HG03575 (cell line): ENCODE data around the gene RPS5.
"Not testable (repeated sequence)": the region's sequence is repeated elsewhere in the genome, so short reads cannot be mapped to it uniquely, and the experiment has no call there.

Experiments
- ATAC-seq: cut with Tn5 transposase; IDR thresholded peaks from one replicate; pipeline ENCODE4 v1.9.1; 2021; ENCODE audit not compliant: unreplicated experiment, insufficient number of reproducible peaks, low FRiP score; ENCODE audit errors: extremely low read depth

Gene RPS5

DNA sequence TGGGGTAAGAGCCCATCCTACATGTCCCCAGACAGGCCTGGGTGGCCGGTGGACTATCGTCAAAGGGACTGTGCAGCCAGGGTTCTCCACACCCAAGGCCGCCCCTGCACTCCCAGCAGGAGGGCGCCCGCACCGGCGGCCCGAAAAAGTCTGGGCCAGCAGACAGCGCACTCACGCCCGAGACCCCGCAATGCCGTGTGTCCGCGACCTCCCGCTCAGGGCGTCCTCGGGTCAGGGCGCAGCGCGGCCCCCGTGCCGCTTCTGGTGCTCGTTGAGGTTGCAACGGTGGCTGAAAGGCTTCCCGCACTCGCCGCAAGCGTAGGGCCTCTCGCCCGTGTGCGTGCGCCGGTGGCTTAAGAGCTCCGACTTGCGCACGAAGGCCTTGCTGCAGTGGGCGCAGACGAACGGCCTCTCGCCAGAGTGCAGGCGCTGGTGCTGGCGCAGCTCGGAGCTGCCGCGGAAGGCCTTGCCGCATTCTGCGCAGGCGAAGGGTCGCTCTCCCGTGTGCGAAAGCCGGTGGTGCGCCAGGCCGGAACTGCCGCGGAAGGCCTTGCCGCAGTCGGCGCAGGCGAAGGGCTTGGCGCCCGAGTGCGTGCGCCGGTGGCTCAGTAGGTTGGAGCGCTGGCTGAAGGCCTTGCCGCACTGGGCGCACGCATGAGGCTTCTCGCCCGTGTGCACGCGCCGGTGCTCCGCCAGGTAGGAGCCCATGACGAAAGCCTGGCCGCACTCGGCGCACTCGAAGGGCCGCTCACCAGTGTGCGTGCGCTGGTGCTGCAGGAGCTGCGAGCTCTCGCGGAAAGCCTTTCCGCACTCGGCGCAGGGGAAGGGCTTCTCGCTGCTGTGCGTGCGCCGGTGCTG, 30.9 kb upstream of the RPS5 start:
- no peak for ATAC-seq

DNA sequence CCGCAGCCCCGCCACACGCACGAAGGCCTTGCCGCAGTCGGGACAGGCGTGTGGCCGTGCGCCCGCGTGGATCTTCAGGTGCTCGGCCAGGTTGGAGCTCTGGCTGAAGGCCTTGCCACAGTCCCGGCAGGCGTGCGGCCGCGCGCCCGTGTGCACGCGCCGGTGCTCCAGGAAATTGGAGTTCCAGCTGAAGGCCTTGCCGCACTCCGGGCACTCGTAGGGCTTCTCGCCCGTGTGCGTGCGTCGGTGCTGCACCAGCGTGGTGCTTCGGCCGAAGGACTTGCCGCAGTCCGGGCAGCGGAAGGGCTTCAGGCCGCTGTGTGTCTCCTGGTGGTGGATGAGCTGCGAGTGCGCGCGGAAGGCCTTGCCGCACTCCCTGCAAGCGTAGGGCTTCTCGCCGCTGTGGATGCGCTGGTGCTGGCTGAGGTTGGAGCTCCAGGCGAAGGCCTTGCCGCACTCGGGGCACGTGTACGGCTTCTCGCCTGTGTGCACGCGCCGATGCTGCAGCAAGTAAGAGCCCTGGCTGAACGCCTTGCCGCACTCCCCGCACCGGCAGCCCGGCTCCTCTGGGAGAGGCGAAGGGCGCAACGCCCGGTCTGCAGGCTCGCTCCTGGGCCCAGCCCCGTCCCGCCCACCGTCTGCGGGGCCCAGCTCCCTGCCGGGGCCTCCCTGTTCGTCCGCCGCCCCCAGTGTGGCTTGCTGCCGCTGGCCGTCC, 30.1 kb upstream of the RPS5 start:
- ATAC-seq: no peak

- no peak for ATAC-seq
Observed at GRCh38 chr19:58357481-58358145, 29.5 kb upstream of the RPS5 start.

DNA sequence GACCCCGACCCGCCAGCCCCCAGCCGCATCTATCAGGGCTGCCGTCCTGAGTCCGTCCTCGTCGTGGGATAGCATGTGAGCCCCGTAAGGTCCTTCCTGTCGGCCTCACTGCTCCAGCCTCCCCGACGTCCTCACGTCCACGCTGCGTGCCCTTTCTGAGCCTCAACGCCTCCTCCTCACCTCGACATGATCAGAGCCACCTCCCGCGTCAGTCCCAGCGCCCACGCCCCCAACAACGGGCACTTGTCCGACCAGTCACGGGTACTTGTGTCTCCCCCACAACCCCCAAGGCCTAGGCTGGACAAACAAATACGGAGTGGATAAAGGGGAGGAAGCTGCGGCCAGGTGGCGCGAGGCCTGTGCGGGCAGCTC, 25.2 kb upstream of the RPS5 start:
- no peak for ATAC-seq

- ATAC-seq: peak; percentile 64
Observed at GRCh38 chr19:58362272-58362994, 24.6 kb upstream of the RPS5 start, which contains the start of gene ZNF497. ZNF497 (minus strand) TSS chr19:58362751; CDS start chr19:58357635, 5,116 bp downstream.

DNA sequence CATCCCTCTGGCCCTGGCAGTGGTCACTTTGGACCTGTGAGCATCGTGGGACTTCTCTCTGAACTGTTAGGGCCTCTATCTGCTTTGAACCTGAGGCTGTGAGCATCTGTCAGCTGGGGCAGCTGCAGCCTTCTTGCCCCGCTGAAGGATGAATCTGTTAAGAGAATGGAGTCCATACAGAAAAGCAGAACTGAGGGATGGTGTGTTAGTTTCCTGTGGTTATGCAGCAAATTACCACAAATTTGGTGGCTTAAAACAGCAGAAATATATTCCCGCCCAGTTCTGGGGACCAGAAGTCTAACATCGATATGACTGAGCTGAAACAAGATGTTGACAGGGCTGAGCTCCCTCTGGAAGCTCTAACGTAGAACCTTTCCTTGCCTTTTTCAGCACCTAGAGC, 22.9 kb upstream of the RPS5 start:
- ATAC-seq: no peak

GRCh38 chr19:58366585-58367430, 20.3 kb upstream of the RPS5 start:
- no peak for ATAC-seq

GRCh38 chr19:58367698-58368454, 19.2 kb upstream of the RPS5 start:
- no peak for ATAC-seq

GRCh38 chr19:58368561-58369360, 18.3 kb upstream of the RPS5 start:
- no peak for ATAC-seq

GRCh38 chr19:58372311-58373133, 14.5 kb upstream of the RPS5 start:
- ATAC-seq: no peak

DNA sequence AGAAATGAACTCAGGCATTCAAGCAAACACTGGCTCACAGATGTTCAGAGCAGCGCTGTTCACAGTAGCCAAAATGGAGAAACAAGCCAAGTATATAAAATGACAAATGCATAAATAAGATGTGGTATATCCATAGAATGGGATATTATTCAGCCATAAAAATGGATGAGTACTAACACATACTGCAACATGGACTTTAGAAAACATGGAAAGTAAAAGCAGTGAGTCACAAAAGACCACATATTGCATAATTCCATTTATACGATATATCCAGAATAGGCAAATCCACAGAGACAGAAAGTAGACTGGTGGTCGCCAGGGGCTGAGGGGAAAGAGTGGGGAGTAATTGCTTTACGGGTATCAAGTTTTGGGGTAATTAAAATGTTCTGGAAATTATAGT, 12.9 kb upstream of the RPS5 start:
- ATAC-seq: no peak

DNA sequence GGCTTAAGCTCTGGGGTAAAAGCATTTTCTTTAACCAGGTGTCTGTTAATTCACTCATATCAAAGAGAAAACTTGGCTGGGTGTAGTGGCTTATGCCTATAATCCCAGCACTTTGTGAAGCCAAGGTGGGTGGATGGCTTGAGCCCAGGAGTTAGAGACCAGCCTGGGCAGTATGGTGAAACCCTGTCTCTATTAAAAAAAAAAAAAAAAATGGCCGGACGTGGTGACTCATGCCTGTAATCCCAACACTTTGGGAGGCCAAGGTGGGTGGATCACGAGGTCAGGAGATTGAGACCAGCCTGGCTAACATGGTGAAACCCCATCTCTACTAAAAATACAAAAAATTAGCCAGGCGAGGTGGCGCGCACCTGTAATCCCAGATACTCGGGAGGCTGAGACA, 10.3 kb upstream of the RPS5 start:
- not testable (repeated sequence) for ATAC-seq

GRCh38 chr19:58379246-58379645, 7.8 kb upstream of the RPS5 start:
- ATAC-seq: no peak

DNA sequence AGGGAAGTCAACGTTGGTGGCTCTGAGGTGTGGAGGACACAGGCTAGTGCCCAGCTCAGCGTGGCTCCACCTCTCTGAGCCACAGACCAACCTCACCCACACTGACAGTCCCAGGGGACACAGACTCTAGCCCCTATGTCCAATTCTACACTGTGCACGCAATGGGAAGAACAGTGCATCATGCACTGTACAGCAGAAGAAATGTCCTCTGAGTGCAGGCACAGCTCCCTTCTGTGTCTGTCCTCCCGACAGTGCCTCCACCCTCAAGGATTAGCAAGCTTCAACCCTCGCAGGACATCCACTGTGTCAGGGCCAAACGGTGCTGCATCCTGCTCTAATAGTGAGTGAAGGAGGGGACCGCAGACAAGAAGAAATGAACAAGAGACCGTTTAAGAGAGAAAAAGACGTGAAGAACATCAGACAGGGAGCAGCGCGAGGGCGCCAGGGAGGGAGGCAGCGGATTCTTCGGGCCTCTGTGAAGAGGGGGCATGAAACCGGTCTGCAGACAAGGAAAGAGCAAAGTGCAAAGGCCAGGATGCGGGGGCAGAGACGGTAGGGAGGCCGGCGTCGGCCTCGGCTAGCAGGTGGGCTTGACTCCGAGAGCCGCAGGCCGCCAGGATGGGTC, 6.9 kb upstream of the RPS5 start:
- ATAC-seq: no peak

DNA sequence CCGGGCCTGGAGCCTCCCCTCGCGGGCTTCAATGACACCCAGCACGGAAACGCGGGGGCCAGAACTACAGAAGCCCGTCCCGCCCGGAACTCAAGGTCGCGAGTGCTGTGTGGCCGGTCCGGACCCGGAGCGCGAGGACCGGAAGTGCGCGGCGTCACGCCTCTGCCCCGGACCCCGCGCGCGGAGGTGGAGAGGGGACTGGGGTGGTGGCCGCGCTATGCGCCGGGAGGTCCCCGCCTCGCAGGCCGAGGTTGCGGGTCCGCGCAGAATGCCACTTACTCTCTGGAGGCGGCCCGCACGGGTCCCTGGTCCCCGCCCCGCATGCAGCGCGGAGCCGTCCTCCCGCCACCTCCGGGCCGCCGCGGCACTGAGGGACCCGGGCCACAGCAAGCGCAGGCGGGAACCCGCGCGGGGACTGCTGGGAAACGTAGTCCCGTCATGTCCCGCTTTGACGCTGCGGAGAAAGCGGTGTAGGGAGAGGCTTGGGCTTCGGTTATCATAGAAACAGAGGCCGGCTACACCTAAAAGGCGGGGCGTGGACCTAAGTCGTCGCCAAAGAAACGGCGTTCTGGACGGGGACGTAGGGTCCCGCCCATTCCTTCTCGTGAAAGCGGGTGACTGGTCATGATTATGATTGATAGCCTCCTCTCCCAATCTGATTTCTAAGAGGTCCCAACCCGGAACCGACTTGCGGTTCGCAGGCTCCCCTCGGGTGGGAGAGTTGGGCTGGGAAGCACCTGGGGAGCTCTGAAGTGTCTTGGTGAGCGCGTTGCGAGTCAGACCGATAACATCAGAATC, 6.2 kb upstream of the RPS5 start, which contains the start of gene ZNF837:
TSS of gene ZNF837 (minus strand) at position 369 of the 798 bp plus-strand sequence. CDS start 11,698 bp downstream, outside the sequence.
- peak; percentile 46 for ATAC-seq
